ENCODE measurements around the gene DOCK1.

DNA sequence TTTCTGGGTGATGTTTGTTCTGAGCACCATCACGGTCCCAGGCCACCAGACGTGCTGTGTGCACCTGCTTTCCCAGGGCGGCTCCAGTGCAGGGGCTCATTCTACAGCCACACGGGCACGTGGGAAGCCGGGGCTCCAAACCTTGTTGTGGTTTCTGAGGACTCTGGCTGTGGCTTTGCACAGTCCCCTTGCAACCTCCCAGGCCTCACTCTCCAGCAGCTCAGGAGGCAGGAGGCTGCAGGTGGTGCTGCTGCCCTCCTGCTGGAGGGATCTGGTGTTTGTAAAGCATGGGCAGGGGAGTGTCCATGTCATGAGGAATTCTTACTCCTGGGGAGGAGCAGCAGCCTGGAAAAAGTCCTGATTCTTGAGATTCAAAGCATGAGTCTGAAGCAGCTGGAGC is 236.9 kb downstream of the DOCK1 start:
- TF ChIP-seq, protein P1, sequence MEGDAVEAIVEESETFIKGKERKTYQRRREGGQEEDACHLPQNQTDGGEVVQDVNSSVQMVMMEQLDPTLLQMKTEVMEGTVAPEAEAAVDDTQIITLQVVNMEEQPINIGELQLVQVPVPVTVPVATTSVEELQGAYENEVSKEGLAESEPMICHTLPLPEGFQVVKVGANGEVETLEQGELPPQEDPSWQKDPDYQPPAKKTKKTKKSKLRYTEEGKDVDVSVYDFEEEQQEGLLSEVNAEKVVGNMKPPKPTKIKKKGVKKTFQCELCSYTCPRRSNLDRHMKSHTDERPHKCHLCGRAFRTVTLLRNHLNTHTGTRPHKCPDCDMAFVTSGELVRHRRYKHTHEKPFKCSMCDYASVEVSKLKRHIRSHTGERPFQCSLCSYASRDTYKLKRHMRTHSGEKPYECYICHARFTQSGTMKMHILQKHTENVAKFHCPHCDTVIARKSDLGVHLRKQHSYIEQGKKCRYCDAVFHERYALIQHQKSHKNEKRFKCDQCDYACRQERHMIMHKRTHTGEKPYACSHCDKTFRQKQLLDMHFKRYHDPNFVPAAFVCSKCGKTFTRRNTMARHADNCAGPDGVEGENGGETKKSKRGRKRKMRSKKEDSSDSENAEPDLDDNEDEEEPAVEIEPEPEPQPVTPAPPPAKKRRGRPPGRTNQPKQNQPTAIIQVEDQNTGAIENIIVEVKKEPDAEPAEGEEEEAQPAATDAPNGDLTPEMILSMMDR (IDR thresholded peaks at IDR 0.05), result no peak
- TF ChIP-seq POLR2A (IDR thresholded peaks at IDR 0.05), result no peak
